GM10248 (cell line): ENCODE results near the gene NTSR1.

Experiments used
- CTCF ChIA-PET: fragments of 300-600 bp; sonication (Branson Sonifier 250); formaldehyde crosslinking; extraction: SDS; loops from one replicate; lab custom pipeline; 2021; ENCODE audit warnings: antibody characterized with exemption; lab: Yijun Ruan, JAX
- POLR2A ChIA-PET: fragments of 350-650 bp; sonication (Branson Sonifier 250); formaldehyde crosslinking; extraction: SDS; loops from one replicate; lab custom pipeline; 2020; ENCODE audit warnings: antibody characterized with exemption; lab: Yijun Ruan, JAX
- DNase-seq: peaks from one replicate; pipeline ENCODE4 v3.0.0; 2012; ENCODE audit errors: extremely low spot score
- TF ChIP-seq, protein P1 (sequence below): IDR thresholded peaks from 2 replicates; pipeline ENCODE4 v1.5.1; 2012; ENCODE audit warnings: mild to moderate bottlenecking, low read depth; ENCODE audit errors: extremely low read depth, missing control alignments, control extremely low read depth

NTSR1 gene

DNA sequence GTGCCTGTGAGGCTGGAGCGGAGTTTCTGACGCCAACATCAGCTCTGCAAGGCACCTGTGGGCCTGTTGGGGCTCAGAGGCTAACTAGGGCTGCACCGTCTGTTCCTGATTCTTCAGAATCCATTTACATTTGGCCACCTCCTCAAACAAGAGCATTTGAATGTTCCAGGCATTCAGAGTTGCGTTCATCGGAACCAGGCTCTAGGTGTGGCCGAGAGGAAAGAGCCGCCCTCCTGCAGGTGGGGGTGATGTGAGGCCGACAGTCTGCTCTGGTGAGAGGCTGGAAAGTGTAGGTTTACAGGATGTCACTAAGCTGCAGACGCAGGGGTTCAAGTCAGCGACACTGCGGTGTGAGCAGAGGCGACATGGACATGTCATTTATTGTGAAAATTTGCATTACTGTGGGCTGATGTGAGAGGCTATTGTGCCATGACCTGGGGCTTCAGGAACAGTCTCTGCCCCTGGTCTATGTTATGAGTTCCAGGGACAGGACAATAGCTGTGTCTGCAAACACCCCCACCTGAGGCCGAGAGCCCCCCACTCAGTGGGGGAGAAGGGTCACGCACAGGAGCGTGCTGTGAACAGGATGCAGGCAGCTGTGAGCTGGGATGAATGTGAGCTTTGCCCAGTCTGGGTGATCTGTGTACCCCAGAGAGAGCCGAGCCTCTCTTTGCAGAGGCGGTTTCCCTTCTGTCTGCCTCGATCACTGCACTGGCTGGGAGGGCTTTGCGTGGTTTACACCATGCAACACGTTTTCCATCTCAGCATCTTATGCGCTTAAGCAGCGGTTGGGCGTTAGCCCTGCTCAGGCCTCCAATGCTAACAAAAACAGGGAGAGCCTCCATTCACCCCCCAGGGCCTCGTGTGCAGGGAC, 45.3 kb upstream of the NTSR1 start:
- ChIA-PET CTCF (interaction anchor here (1.0 to 2.6 kb wide), 4 partner anchors 9 to 145 kb away, joined by 3 to 10 read pairs (median 4); no protein-coding TSS in a partner anchor), POLR2A (interaction anchor here (1.2 kb wide), 1 partner anchor 15 kb away, joined by 4 read pairs; no protein-coding TSS in a partner anchor)
- DNase-seq = no peak
- TF ChIP-seq, protein P1, sequence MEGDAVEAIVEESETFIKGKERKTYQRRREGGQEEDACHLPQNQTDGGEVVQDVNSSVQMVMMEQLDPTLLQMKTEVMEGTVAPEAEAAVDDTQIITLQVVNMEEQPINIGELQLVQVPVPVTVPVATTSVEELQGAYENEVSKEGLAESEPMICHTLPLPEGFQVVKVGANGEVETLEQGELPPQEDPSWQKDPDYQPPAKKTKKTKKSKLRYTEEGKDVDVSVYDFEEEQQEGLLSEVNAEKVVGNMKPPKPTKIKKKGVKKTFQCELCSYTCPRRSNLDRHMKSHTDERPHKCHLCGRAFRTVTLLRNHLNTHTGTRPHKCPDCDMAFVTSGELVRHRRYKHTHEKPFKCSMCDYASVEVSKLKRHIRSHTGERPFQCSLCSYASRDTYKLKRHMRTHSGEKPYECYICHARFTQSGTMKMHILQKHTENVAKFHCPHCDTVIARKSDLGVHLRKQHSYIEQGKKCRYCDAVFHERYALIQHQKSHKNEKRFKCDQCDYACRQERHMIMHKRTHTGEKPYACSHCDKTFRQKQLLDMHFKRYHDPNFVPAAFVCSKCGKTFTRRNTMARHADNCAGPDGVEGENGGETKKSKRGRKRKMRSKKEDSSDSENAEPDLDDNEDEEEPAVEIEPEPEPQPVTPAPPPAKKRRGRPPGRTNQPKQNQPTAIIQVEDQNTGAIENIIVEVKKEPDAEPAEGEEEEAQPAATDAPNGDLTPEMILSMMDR = no peak

DNA sequence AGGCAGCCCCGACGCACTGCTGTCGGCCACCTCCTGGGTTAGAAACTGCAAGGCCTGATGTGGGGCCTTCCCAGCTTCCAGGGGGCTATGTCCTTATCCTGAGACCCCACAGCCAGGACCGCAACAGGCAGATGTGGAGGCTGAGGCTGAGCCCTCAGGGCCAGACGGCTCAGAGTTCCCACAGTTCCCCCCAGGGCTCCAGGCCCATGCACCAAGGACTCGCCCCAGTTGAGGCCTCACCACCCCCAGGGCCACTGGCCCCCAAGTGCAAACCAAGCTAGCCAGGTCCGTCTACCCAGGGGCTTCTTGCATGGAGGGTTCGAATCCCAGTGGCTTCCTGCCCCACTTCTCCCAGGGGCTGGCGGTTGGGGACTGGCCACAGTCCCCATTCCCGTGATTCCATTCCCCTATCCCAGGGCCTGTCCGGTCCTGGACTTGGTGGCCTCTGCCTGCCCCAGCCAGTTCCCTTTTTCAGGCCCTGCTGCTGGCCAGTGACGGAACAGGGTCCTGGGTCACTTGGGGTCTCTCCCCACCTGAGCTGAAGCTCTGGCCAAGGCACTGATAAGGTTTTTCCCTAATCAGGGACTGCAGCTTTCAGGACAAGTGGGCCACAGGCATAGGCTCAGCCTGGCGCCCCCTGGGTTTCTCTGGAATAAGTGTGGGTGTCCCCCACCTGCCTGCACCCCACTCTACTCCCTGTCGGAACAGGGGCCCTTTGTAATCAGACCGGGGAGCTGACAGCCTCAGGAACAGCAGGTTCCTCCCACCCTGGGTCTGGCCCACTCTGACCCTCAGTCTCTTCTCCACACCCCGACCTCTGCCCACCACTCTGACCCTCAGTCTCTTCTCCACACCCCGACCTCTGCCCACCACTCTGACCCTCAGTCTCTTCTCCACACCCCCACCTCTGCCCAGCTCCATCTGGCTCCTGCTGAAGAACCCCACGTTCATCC, 44.3 kb upstream of the NTSR1 start:
- no peak for DNase-seq
- TF ChIP-seq, protein P1 = no peak
- CTCF ChIA-PET = interaction anchor here (1.0 to 2.6 kb wide), 6 partner anchors 10 to 144 kb away, joined by 3 to 10 read pairs (median 4); no protein-coding TSS in a partner anchor
- POLR2A ChIA-PET = interaction anchor here (1.2 kb wide), 1 partner anchor 14 kb away, joined by 4 read pairs; no protein-coding TSS in a partner anchor

DNA sequence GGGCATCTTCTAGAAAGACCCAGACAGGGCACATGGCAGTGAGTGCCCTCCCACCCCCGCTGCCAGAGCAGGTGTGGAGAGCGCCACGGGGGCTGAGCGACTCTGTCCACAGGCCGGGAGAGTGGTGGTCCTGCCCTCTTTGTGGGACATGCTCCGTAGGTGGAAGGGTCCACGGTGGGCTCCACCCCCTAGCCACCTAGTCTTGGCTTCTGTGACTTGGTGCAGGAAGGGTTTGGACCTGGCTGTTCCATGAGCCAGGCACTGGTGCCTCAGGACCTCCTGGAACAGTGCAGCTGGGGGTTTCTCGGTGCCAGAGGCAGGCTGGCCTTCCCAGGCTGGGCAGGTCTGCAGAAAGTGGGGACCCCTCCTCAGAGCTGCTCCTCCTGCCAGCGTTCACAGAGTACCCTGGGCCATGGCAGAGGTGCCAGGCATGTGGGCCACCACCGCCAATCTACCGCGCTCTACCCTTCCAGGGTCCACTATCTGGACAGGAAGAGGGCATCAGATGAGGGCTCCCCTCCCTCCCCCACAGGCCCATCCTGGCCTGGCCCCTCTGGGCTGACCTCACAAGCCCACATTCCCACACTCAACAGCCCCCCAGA, 43.4 kb upstream of the NTSR1 start:
- DNase-seq = no peak
- TF ChIP-seq, protein P1 = no peak
- ChIA-PET CTCF (interaction anchor here (1.2 to 2.6 kb wide), 4 partner anchors 13 to 126 kb away, joined by 3 to 10 read pairs (median 4); no protein-coding TSS in a partner anchor), POLR2A (no interaction called here)

DNA sequence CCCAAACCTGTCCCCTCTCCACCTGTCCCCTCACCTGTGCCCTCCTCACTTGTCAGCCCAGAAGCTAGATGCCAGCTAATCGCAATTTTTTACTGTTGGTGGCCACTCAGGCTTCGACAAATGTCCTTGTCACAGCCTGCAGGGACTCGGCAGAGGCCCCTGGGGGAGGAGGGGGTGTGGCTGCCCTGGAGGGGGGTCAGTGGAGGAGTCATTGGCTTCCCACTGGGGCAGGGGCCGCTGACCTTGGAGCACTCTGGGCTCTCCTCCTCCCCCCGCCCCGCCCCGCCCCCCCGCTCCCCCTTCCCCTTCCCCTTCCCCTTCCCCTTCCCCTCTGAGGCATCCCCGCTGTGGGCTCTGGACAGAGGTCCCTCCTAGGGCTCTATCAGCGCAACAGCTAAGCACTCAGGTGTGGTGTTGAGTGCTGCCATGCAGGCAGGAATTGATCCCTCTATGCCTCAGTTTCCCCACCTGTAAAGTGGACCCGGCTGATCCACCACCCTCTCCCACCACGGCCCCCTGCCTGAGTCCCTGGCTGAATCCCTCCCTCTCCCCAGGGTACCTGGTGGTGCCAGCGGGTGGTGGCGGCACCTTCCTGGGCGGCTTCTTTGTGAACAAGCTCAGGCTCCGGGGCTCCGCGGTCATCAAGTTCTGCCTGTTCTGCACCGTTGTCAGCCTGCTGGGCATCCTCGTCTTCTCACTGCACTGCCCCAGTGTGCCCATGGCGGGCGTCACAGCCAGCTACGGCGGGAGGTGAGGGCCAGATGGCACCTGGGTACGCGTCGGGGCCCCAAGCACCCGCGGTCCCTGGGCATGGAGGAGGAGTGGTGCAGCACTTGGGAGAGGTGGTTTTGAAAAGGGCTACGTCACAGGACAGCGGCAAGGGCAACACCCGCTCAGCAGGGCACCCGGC, 42.6 kb upstream of the NTSR1 start:
- TF ChIP-seq, protein P1 = no peak
- ChIA-PET CTCF (interaction anchor here (1.8 kb wide), 1 partner anchor 126 kb away, joined by 8 read pairs; no protein-coding TSS in a partner anchor), POLR2A (no interaction called here)
- DNase-seq = no peak

DNA sequence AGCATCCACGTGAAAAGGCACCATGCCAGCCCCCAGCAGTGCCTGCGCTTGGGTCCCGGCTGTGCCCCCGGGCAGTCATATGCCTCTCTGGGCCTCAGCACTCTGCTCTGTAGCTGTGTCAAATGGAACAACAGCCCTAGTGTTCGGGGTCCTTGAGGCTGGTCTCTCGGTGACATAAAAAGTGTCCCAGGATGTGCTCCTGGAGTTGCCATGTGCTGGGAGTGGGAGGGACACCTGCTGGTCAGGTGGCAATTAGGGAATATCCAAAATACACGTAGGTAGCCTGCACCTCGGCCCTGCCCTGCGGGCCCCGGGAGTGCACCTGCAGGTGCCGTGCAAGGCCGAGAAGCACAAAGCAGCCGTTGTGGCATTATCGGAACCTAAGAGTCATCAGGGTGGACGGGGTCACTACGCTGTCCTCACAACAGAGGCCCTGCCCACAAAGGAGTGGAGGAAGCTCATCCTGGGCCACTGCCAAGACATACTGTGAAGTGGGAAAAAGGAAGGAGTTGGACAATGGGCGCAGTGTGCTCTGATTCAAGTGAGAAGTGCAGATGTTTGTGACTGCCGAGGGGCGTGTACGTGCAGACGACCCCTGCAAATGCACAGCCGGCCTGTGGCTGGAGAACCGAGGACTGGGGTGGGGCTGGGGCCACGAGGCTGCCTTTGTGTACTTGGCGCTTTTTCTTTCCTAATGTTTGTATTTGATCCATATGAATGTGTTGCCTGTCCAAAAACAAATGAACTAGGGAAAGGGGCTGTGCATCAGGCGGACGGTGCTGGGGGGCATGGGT, 41.7 kb upstream of the NTSR1 start:
- TF ChIP-seq, protein P1 = no peak
- ChIA-PET POLR2A (no interaction called here), CTCF (interaction anchor here (0.7 to 1.8 kb wide), 4 partner anchors 15 to 142 kb away, joined by 3 to 8 read pairs (median 4); no protein-coding TSS in a partner anchor)
- DNase-seq = no peak
